Gastrocnemius medialis (tissue), 4 donors: ENCODE data around the gene PHF23. TPM values are rescaled to one million over a fixed set of nuclear protein-coding genes. Genes with fewer than 3 reads are reported as not detected.

Experiments
- ATAC-seq, 2 donors: fragments of 150-250 bp; one replicate each; pipeline ENCODE4 v1.9.1; 2016
- DNase-seq, 2 donors: peaks; one replicate each; pipeline ENCODE4 v3.0.0-alpha.2; 2019
- H3K27ac ChIP-seq, 4 donors: fragments of 200-600 bp; sonication (generic); 1 replicate in 1 of 4; 2 replicates in 3 of 4; pipeline ENCODE4 v1.5.1; 2016 to 2018; ENCODE audit warnings: mild to moderate bottlenecking in 2 of 4, moderate library complexity in 1 of 4
- H3K27me3 ChIP-seq, 3 donors: fragments of 200-600 bp; sonication (generic) in 2 of 3; 1 replicate in 1 of 3; 2 replicates in 2 of 3; pipeline versions ENCODE4 v1.5.1 to v1.6.0; 2016 to 2019; ENCODE audit warnings: mild to moderate bottlenecking in 1 of 3, moderate library complexity in 1 of 3
- H3K36me3 ChIP-seq, 2 donors: fragments of 200-600 bp; sonication (generic) in 1 of 2; one replicate each; pipeline ENCODE4 v1.5.1; 2017 to 2018
- H3K4me1 ChIP-seq, 2 donors: fragments of 200-600 bp; sonication (generic) in 1 of 2; one replicate each; pipeline ENCODE4 v1.5.1; 2016 to 2017; ENCODE audit warnings: mild to moderate bottlenecking in 2 of 2
- H3K4me3 ChIP-seq, 4 donors: fragments of 200-600 bp; sonication (generic) in 3 of 4; 1 replicate in 1 of 4; 2 replicates in 3 of 4; pipeline ENCODE4 v1.5.1; 2016 to 2019; ENCODE audit warnings: mild to moderate bottlenecking in 2 of 4
- H3K9me3 ChIP-seq, 3 donors: fragments of 200-600 bp; sonication (generic) in 2 of 3; 1 replicate in 1 of 3; 2 replicates in 2 of 3; pipeline ENCODE4 v1.5.1; 2016 to 2019
- CTCF ChIP-seq, 5 experiments: fragments of 450-650 bp in 3 of 5; fragments of 200-600 bp in 2 of 5; sonication (generic) in 2 of 5; IDR thresholded peaks in 4 of 5; conservative IDR thresholded peaks in 1 of 5; 1 replicate in 4 of 5; 2 replicates in 1 of 5; pipeline ENCODE4 v1.5.1; 2016 to 2019; ENCODE audit warnings: antibody characterized with exemption in 5 of 5, mild to moderate bottlenecking in 3 of 5, moderate library complexity in 3 of 5
- POLR2A ChIP-seq, 2 donors: fragments of 450-650 bp; IDR thresholded peaks; one replicate each; pipeline ENCODE4 v1.6.1; 2017; ENCODE audit warnings: antibody characterized with exemption in 2 of 2, mild to moderate bottlenecking in 2 of 2, moderate library complexity in 2 of 2
- in situ Hi-C, 4 donors: fragments of 200-750 bp; cut with MboI; loops; one replicate each; pipeline versions ENCODE4 v1.15.0 to v1.8.0; 2017; ENCODE audit warnings: low sequenced_read_pairs in 4 of 4
- intact Hi-C: fragments of 100-400 bp; cut with DNase I; formaldehyde crosslinking; loops from one replicate; pipeline ENCODE4 v1.15.1; 2023; ENCODE audit warnings: low total_unique reads
- total RNA-seq, 4 donors: library from RNA; depleted of rRNA; stranded (reverse); fragments of >200 nt; gene quantifications; one replicate each; pipeline versions ENCODE4 v1.1.0 to v1.2.3, GENCODE V29; 2016

Gene PHF23
- total RNA-seq, 4 donors from 2014 or later = 16.9 to 31.8 (median 24.1) TPM

GRCh38 chr17:7279448-7279847 lies 40.2 kb upstream of the PHF23 start:
- DNase-seq (no peak), ATAC-seq (no peak)
- Histone ChIP-seq H3K9me3 (no peaks in the 10 kb centered on the region), H3K4me1 (peaks cover 20 to 23% of the 10 kb centered on the region in 2 donors), H3K27ac (peak overlapping the region in 2 of 4 donors; percentile 95 to 97), H3K36me3 (peaks cover 0 to 5% of the 10 kb centered on the region in 2 donors), H3K27me3 (no peaks in the 10 kb centered on the region), H3K4me3 (no peak overlapping the region)
- in situ Hi-C loops = no loop called here
- intact Hi-C loops = no loop called here
- TF ChIP-seq CTCF (IDR thresholded peaks at IDR 0.05 in 4 of 5, conservative IDR thresholded peaks at IDR 0.05 in 1 of 5) (no peak), POLR2A (IDR thresholded peaks at IDR 0.05) (no peak)

DNA sequence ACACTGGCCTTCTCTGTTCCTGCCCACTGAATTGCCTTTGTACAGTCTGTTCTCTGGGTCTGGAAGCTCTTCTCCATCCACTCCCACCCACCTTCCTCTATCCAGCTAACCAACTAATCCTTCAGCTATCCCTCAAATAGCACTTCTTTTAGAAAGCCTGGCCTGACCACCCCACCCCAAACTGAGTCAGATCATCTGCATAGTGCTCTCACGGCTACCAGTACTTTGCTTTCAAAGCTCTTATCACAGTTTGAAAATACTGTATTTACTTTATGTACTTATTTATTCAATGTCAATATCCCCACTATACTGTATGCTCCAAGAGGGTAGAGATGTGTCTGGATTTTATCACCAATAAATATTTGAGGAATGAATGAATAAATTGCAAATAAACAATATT lies 27.5 kb upstream of the PHF23 start:
- ATAC-seq = no peak
- in situ Hi-C loops (no loop called here), intact Hi-C loops (no loop called here)
- DNase-seq = no peak
- Histone ChIP-seq H3K4me1 (no peaks in the 10 kb centered on the region), H3K9me3 (no peaks in the 10 kb centered on the region), H3K27ac (no peak overlapping the region), H3K36me3 (no peaks in the 10 kb centered on the region), H3K27me3 (peaks cover 29 to 40% (median 30%) of the 10 kb centered on the region in 3 donors), H3K4me3 (no peak overlapping the region)
- TF ChIP-seq POLR2A (IDR thresholded peaks at IDR 0.05) = no peak
- TF ChIP-seq CTCF (IDR thresholded peaks at IDR 0.05 in 4 of 5, conservative IDR thresholded peaks at IDR 0.05 in 1 of 5) = no peak

DNA sequence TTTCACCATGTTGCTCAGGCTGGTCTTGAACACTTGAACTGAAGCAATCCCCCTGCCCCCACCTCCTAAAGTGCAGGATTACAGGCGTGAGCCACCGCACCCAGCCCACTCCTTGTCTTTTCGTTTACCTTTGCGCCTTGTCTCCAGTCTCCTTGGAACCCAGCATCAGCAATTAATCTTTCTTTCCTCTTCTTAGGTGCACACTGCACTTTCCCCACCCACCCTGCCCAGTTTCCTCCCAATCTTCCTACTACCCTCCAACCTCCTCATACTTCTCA lies 24.5 kb upstream of the PHF23 start:
- Histone ChIP-seq H3K9me3 (no peaks in the 10 kb centered on the region), H3K27me3 (peaks cover 41 to 54% (median 43%) of the 10 kb centered on the region in 3 donors), H3K27ac (no peak overlapping the region), H3K4me3 (no peak overlapping the region), H3K36me3 (peaks cover 0 to 14% of the 10 kb centered on the region in 2 donors), H3K4me1 (peaks cover 5 to 9% of the 10 kb centered on the region in 2 donors)
- DNase-seq = no peak
- no peak for ATAC-seq
- intact Hi-C loops (no loop called here), in situ Hi-C loops (no loop called here)
- no peak for TF ChIP-seq POLR2A (IDR thresholded peaks at IDR 0.05)
- no peak for TF ChIP-seq CTCF (IDR thresholded peaks at IDR 0.05 in 4 of 5, conservative IDR thresholded peaks at IDR 0.05 in 1 of 5)

DNA sequence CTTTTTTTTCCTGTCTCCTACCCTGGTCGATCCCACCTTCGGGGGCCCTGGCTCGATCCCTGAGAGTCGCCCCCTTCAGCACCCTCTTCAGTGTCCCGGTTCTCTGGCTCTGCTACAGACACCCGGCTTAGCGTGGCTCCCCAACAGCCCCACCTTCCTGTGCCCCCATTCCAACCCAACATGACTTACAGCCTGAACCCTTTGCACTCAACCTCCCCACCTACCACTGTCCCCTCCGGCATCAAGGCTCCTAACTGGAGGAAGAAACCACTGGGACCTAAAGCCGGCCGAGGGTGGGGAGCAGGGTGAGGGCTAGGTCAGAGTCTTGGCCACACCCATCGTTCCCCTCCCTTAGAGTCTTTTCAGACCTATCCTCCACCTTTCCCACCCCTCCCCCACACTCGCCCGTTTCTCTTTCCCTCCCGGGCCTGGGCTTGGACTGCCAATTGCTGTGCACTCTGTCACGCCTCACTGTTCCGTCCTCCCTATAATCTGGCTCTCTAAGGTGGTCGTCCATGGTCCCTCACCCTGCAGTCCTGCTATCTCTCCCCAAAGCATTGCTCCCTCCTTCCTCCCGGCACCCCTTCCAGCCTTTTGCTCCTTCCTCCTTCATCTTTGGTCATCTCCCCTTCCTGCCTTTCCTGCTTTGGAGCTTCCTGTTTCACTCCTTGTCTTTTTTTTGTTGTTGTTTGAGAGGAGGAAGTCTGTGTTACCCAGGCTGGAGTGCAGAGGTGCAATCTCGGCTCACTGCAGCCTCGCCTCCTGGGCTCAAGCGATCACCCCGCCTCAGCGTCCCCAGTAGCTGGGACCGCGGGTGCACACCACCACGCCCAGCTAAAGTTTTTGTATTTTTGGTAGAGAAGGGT lies 23.9 kb upstream of the PHF23 start:
- intact Hi-C loops = no loop called here

More for the DNA sequence above, 23.9 kb upstream of the PHF23 start:
- H3K36me3 ChIP-seq = peaks cover 0 to 18% of the 10 kb centered on the region in 2 donors
- no peak for TF ChIP-seq POLR2A (IDR thresholded peaks at IDR 0.05)
- no peak for TF ChIP-seq CTCF (IDR thresholded peaks at IDR 0.05 in 4 of 5, conservative IDR thresholded peaks at IDR 0.05 in 1 of 5)
- peaks cover 41 to 54% (median 43%) of the 10 kb centered on the region in 3 donors for H3K27me3 ChIP-seq
- H3K9me3 ChIP-seq = no peaks in the 10 kb centered on the region
- ATAC-seq = no peak
- DNase-seq = no peak
- in situ Hi-C loops = no loop called here
- H3K4me3 ChIP-seq = peak overlapping the region in 3 of 4 donors; percentile 0 to 52 (median 6)
- no peak overlapping the region for H3K27ac ChIP-seq
- peaks cover 5 to 9% of the 10 kb centered on the region in 2 donors for H3K4me1 ChIP-seq
